HepG2 (cell line): Measurements from ENCODE around the gene GNAT2. TPM values are rescaled to one million over a fixed set of nuclear protein-coding genes. Genes with fewer than 3 reads are reported as not detected.

Source experiments
- ATAC-seq: fragments of 200-7000 bp; cut with Tn5 transposase; 3 replicates; pipeline ENCODE4 v1.9.1; 2020; ENCODE audit warnings: mild to moderate bottlenecking, moderate library complexity
- BruUV-seq: library from RNA; stranded (reverse); fragments of 400-500 nt; replicated peaks from 2 replicates; lab custom pipeline; 2021; lab: Mats Ljungman, UMichigan
- CTCF ChIA-PET: fragments of 300-600 bp; formaldehyde crosslinking; extraction: SDS; loops from one replicate; lab custom pipeline; 2021; ENCODE audit warnings: low total read pairs, inconsistent platforms, low intra/inter-chr PET ratio; lab: Yijun Ruan, JAX
- POLR2A ChIA-PET: fragments of 350-600 bp; sonication (Branson Sonifier 250); formaldehyde crosslinking; loops from one replicate; lab custom pipeline; 2020; ENCODE audit warnings: antibody characterized with exemption, inconsistent platforms; lab: Yijun Ruan, JAX
- DNase-seq: peaks from one replicate; pipeline ENCODE4 v3.0.0-alpha.2; 2015; ENCODE audit warnings: low spot score
- FAIRE-seq: peaks from 3 replicates; lab custom pipeline; 2011; peaks lifted over from hg19 to GRCh38; lab: Jason Lieb, UNC
- H2AFZ ChIP-seq: one replicate; pipeline ENCODE4 v1.6.1; 2011; ENCODE audit warnings: low read length, inconsistent platforms
- H3K27ac ChIP-seq: fragments of 300-600 bp; 3 replicates; pipeline ENCODE4 v1.8.0; 2011; ENCODE audit warnings: mixed run types, mild to moderate bottlenecking, mixed read lengths, low read length, inconsistent platforms; ENCODE audit not compliant: insufficient read depth; ENCODE audit errors: extremely low read length
- H3K27me3 ChIP-seq, 2 experiments: fragments of 200-600 bp in 1 of 2; 2 replicates in 1 of 2; 3 replicates in 1 of 2; pipeline versions ENCODE4 v1.6.0 to v1.8.0; 2011; ENCODE audit warnings: low read length in 2 of 2, mild to moderate bottlenecking in 2 of 2, moderate library complexity in 2 of 2, inconsistent platforms in 1 of 2; ENCODE audit not compliant: insufficient read depth in 2 of 2, control insufficient read depth in 1 of 2
- H3K36me3 ChIP-seq, 2 experiments: fragments of 200-600 bp in 1 of 2; replicated peaks in 1 of 2; 2 replicates in 1 of 2; 3 replicates in 1 of 2; pipeline versions ENCODE4 v1.5.1 to v1.8.0; 2011; ENCODE audit warnings: low read length in 2 of 2, inconsistent platforms in 1 of 2; ENCODE audit not compliant: insufficient read depth in 2 of 2, control insufficient read depth in 1 of 2
- H3K4me1 ChIP-seq: 2 replicates; pipeline ENCODE4 v1.5.1; 2012; ENCODE audit warnings: low read length, inconsistent platforms; ENCODE audit not compliant: insufficient read depth
- H3K4me2 ChIP-seq: 2 replicates; pipeline ENCODE4 v1.6.0; 2011; ENCODE audit warnings: low read depth, low read length, inconsistent platforms
- H3K4me3 ChIP-seq, 3 experiments: fragments of 200-600 bp in 1 of 3; sonication (generic), shearing (Covaris generic) in 1 of 3; replicated peaks in 1 of 3; 2 replicates each; pipeline ENCODE4 v1.5.1; 2011 to 2016; ENCODE audit warnings: low read length in 3 of 3, inconsistent platforms in 2 of 3, low read depth in 2 of 3, mild to moderate bottlenecking in 2 of 3, control low read depth in 1 of 3, mixed read lengths in 1 of 3; ENCODE audit not compliant: insufficient read depth in 1 of 3
- H3K79me2 ChIP-seq: one replicate; pipeline ENCODE4 v1.6.1; 2011; ENCODE audit warnings: low read length, inconsistent platforms; ENCODE audit not compliant: insufficient read depth
- H3K9ac ChIP-seq: 2 replicates; pipeline ENCODE4 v1.6.0; 2011; ENCODE audit warnings: mild to moderate bottlenecking, low read depth, low read length, inconsistent platforms; ENCODE audit not compliant: insufficient read depth
- H3K9me3 ChIP-seq: 2 replicates; pipeline ENCODE4 v1.5.1; 2012; ENCODE audit warnings: mild to moderate bottlenecking, low read length
- H4K20me1 ChIP-seq: 2 replicates; pipeline ENCODE4 v1.6.0; 2011; ENCODE audit warnings: inconsistent platforms, mild to moderate bottlenecking, low read length, moderate library complexity; ENCODE audit not compliant: insufficient read depth
- HNRNPL ChIP-seq: fragments of 200-400 bp; formaldehyde crosslinking; IDR thresholded peaks from 2 replicates; pipeline ENCODE4 v1.6.1; 2017; ENCODE audit warnings: mild to moderate bottlenecking, low read depth, low read length
- MIER2 ChIP-seq: IDR thresholded peaks from 2 replicates; pipeline ENCODE4 v1.6.1; 2016; ENCODE audit warnings: missing biosample characterization, missing genetic modification reagents
- NONO ChIP-seq, 2 experiments: fragments of 450-650 bp in 1 of 2; sonication (generic) in 1 of 2; formaldehyde crosslinking in 1 of 2; IDR thresholded peaks in 1 of 2; conservative IDR thresholded peaks in 1 of 2; 2 replicates each; pipeline versions ENCODE4 v1.6.1 to v1.8.0; 2017 to 2022; ENCODE audit warnings: mild to moderate bottlenecking in 1 of 2, missing genetic modification reagents in 1 of 2, moderate library complexity in 1 of 2
- RARA ChIP-seq: IDR thresholded peaks from 2 replicates; pipeline ENCODE4 v1.6.1; 2016; ENCODE audit warnings: missing genetic modification reagents, missing compliant biosample characterization
- RBAK ChIP-seq: sonication (generic); formaldehyde crosslinking; IDR thresholded peaks from 2 replicates; pipeline ENCODE4 v1.5.1; 2020; ENCODE audit warnings: mild to moderate bottlenecking, missing genetic modification reagents
- SNAI1 ChIP-seq: sonication (generic); formaldehyde crosslinking; IDR thresholded peaks from 2 replicates; pipeline ENCODE4 v1.5.0; 2020; ENCODE audit warnings: mild to moderate bottlenecking, missing genetic modification reagents, borderline replicate concordance
- WGBS: methylation state at CpG from one replicate; pipeline ENCODE4 v1.1.6; 2017; ENCODE audit warnings: low lambda C conversion rate; 5-methylcytosine and 5-hydroxymethylcytosine counted together
- in situ Hi-C: cut with HindIII; loops from 2 replicates; pipeline ENCODE4 v1.10.0; 2017; ENCODE audit warnings: low pct_unique_long_range_greater_than_20kb; ENCODE audit not compliant: extremely low pct_ligation_motif_present
- intact Hi-C: fragments of 100-400 bp; cut with micrococcal nuclease; formaldehyde crosslinking; loops from one replicate; pipeline ENCODE4 v1.10.0; 2022; ENCODE audit not compliant: unreplicated experiment
- polyA plus RNA-seq, 8 experiments: library from polyadenylated mRNA; depleted of rRNA in 3 of 8; stranded (reverse) in 7 of 8; unstranded in 1 of 8; fragments of >200 nt; fragmentation: Illumina TruSeq in 4 of 8; extraction: Trizol in 4 of 8; gene quantifications; 2 replicates each; pipeline versions ENCODE4 v1.2.1 to v1.2.3, GENCODE V29; 2011 to 2016; ENCODE audit warnings: low read depth in 4 of 8, missing spikeins in 1 of 8, mixed read lengths in 1 of 8; ENCODE audit not compliant: insufficient read depth in 1 of 8
- total RNA-seq, 5 experiments: library from RNA; depleted of rRNA; stranded (reverse); fragments of >200 nt; fragmentation: Illumina TruSeq; extraction: Trizol; gene quantifications; 2 replicates each; pipeline ENCODE4 v1.2.3, GENCODE V29; 2016; ENCODE audit warnings: low read depth in 1 of 5

GNAT2 gene
- total and polyA plus RNA-seq, 2 of the 13 experiments (the other 11 are each of a cell fraction or from before 2014, with no cell fraction given), result 0.08 to 0.20 TPM

- no peak for TF ChIP-seq MIER2 (CRISPR knock-in tag)
- TF ChIP-seq, all 625 proteins: peak for 0
These were observed 23.2 kb upstream of the GNAT2 start (continued) for GRCh38 chr1:109642626-109643025.

- H3K4me1 ChIP-seq, result peaks cover 27% of the 10 kb centered on the region
- POLR2A ChIA-PET, result interaction anchor here (3.8 kb wide), 1 partner anchor 93 kb away, joined by 23 read pairs; the partner anchor contains the start of gene GNAI3
- H3K9me3 ChIP-seq, result no peaks in the 10 kb centered on the region
- no peaks in the 10 kb centered on the region for H4K20me1 ChIP-seq
- no peak overlapping the region for H3K9ac ChIP-seq
- CTCF ChIA-PET, result interaction anchor here (2.6 kb wide), 1 partner anchor 132 kb away, joined by 26 read pairs; no protein-coding TSS in a partner anchor
- in situ Hi-C loops (loop anchor here (5.0 to 10.0 kb wide), 3 partner anchors 65 to 343 kb away; partner anchors contain the start of gene AHCYL1), intact Hi-C loops (loop anchor here (2.0 to 5.0 kb wide), 2 partner anchors 63 to 350 kb away; no protein-coding TSS in a partner anchor)
- H3K27me3 ChIP-seq, result 0 out of 5 replicates have a peak, but pooled peaks cover 0 to 3% of the 10 kb centered on the region in 2 experiments
- no peak for TF ChIP-seq NONO (IDR thresholded peaks at IDR 0.05)
- TF ChIP-seq NONO (CRISPR knock-in tag; conservative IDR thresholded peaks at IDR 0.05), result no peak
- TF ChIP-seq RBAK, result no peak
- no peak for TF ChIP-seq HNRNPL
- no peak for TF ChIP-seq RARA (CRISPR knock-in tag)
- no peak for TF ChIP-seq SNAI1
- ATAC-seq (no peak), FAIRE-seq (no peak), DNase-seq (no peak)
- no peak overlapping the region for H2AFZ ChIP-seq
- no TSS peak for BruUV-seq
- no peak overlapping the region for H3K4me2 ChIP-seq
- 50% methylated on average over 2 of the region's 2 CpGs for WGBS
- H3K4me3 ChIP-seq, result no peak overlapping the region
- no peaks in the 10 kb centered on the region for H3K36me3 ChIP-seq
- no peaks in the 10 kb centered on the region for H3K79me2 ChIP-seq
- H3K27ac ChIP-seq, result no peak overlapping the region
These were observed 22.4 kb upstream of the GNAT2 start for GRCh38 chr1:109641861-109642260.
